Lung (tissue), 12 donors: ENCODE data around the gene SLC35F3. TPM values are rescaled to one million over a fixed set of nuclear protein-coding genes. Genes with fewer than 3 reads are reported as not detected.

Source experiments
- ATAC-seq: fragments of 200-7000 bp; cut with Tn5 transposase; one replicate; pipeline ENCODE4 v1.9.1; 2020; ENCODE audit warnings: moderate number of reproducible peaks; ENCODE audit not compliant: insufficient read depth, low FRiP score
- DNase-seq, 3 donors: peaks; one replicate each; pipeline ENCODE4 v3.0.0-alpha.2; 2013 to 2017
- H3K27ac ChIP-seq, 2 donors: one replicate each; pipeline ENCODE4 v1.5.1; 2013; ENCODE audit warnings: mild to moderate bottlenecking in 2 of 2, moderate library complexity in 2 of 2, control low read depth in 1 of 2, inconsistent platforms in 1 of 2, low read depth in 1 of 2, low read length in 1 of 2
- H3K27me3 ChIP-seq, 3 donors: one replicate each; pipeline ENCODE4 v1.5.1; 2013; ENCODE audit warnings: low read length in 2 of 3; ENCODE audit not compliant: control insufficient read depth in 3 of 3, insufficient read depth in 3 of 3
- H3K36me3 ChIP-seq, 4 donors: one replicate each; pipeline ENCODE4 v1.5.1; 2013; ENCODE audit warnings: low read length in 4 of 4, mild to moderate bottlenecking in 1 of 4, moderate library complexity in 1 of 4; ENCODE audit not compliant: control insufficient read depth in 4 of 4, insufficient read depth in 4 of 4
- H3K4me1 ChIP-seq, 5 donors: one replicate each; pipeline ENCODE4 v1.5.1; 2013; ENCODE audit warnings: low read length in 5 of 5, mild to moderate bottlenecking in 2 of 5, moderate library complexity in 1 of 5; ENCODE audit not compliant: control insufficient read depth in 5 of 5, insufficient read depth in 5 of 5
- H3K4me3 ChIP-seq: one replicate; pipeline ENCODE4 v1.5.1; 2013; ENCODE audit warnings: mild to moderate bottlenecking, control low read depth, moderate library complexity
- H3K9ac ChIP-seq, 2 donors: one replicate each; pipeline ENCODE4 v1.5.1; 2013; ENCODE audit warnings: low read length in 2 of 2, control low read depth in 1 of 2; ENCODE audit not compliant: insufficient read depth in 1 of 2
- H3K9me3 ChIP-seq, 4 donors: one replicate each; pipeline ENCODE4 v1.5.1; 2013; ENCODE audit warnings: low read length in 3 of 4, mild to moderate bottlenecking in 1 of 4, moderate library complexity in 1 of 4; ENCODE audit not compliant: control insufficient read depth in 4 of 4, insufficient read depth in 3 of 4
- CTCF ChIP-seq: IDR thresholded peaks from 2 replicates; pipeline ENCODE4 v1.5.1; 2012; ENCODE audit warnings: mild to moderate bottlenecking; ENCODE audit errors: control extremely low read depth, extremely low read depth
- WGBS, 2 donors: extraction: QIAGEN DNeasy Blood & Tissue Kit; methylation state at CpG; one replicate each; pipeline ENCODE4 v1.1.7; 2013; 5-methylcytosine and 5-hydroxymethylcytosine counted together
- polyA plus RNA-seq, 2 donors: library from polyadenylated mRNA; stranded (reverse); fragments of 200-250 nt; gene quantifications; one replicate each; pipeline ENCODE4 v1.2.1, GENCODE V29; 2013
- total RNA-seq, 2 donors: library from RNA; depleted of rRNA in 1 of 2; stranded (reverse); fragments of >200 nt in 1 of 2; gene quantifications; one replicate each; pipeline ENCODE4 v1.2.1, GENCODE V29; 2014 to 2021
- donor health status: control.
- donor health status: control.
- donor health status: Bipolar disorder and iron deficiency.
- donor health status: healthy.
- donor health status: DM: yes; HTN: yes; CAD: no.

The SLC35F3 gene
- total and polyA plus RNA-seq, 4 donors = 0.09 to 1.4 (median 0.48) TPM

- Histone ChIP-seq H3K4me3 (no peak overlapping the region), H3K4me1 (no peaks in the 10 kb centered on the region), H3K27ac (no peak overlapping the region), H3K9me3 (peaks cover 0 to 7% (median 4%) of the 10 kb centered on the region in 4 donors), H3K27me3 (no peaks in the 10 kb centered on the region), H3K36me3 (no peaks in the 10 kb centered on the region), H3K9ac (no peak overlapping the region)
- DNase-seq = no peak
- ATAC-seq = no peak
- 56 to 61% methylated on average over 2 of the region's 2 CpGs for WGBS, 2 donors
- TF ChIP-seq CTCF = no peak
These were observed 36.0 kb upstream of the SLC35F3 start for GRCh38 chr1:233868461-233868860.

GRCh38 chr1:233869680-233870079 is 34.8 kb upstream of the SLC35F3 start:
- no peak overlapping the region for H3K27ac ChIP-seq
- peaks cover 0 to 7% (median 4%) of the 10 kb centered on the region in 4 donors for H3K9me3 ChIP-seq
- H3K36me3 ChIP-seq = no peaks in the 10 kb centered on the region
- no peak for TF ChIP-seq CTCF
- no peaks in the 10 kb centered on the region for H3K4me1 ChIP-seq
- no peaks in the 10 kb centered on the region for H3K27me3 ChIP-seq
- no peak for ATAC-seq
- H3K4me3 ChIP-seq = no peak overlapping the region
- DNase-seq = no peak
- no peak overlapping the region for H3K9ac ChIP-seq

- TF ChIP-seq CTCF = no peak
- Histone ChIP-seq H3K36me3 (no peaks in the 10 kb centered on the region), H3K4me3 (no peak overlapping the region), H3K27me3 (no peaks in the 10 kb centered on the region), H3K9ac (no peak overlapping the region), H3K4me1 (no peaks in the 10 kb centered on the region), H3K27ac (no peak overlapping the region), H3K9me3 (peaks cover 0 to 2% (median 0%) of the 10 kb centered on the region in 4 donors)
- DNase-seq (no peak), ATAC-seq (no peak)
- WGBS, 2 donors = 87 to 96% methylated on average over 4 of the region's 4 CpGs
These were observed 30.8 kb upstream of the SLC35F3 start for GRCh38 chr1:233873666-233874065.

- H3K9ac ChIP-seq = no peak overlapping the region
- H3K9me3 ChIP-seq = peaks cover 0 to 4% (median 0%) of the 10 kb centered on the region in 4 donors
- no peak overlapping the region for H3K27ac ChIP-seq
- WGBS, 2 donors = 86 to 94% methylated on average over 3 of the region's 3 CpGs
- ATAC-seq (no peak), DNase-seq (no peak)
- no peaks in the 10 kb centered on the region for H3K27me3 ChIP-seq
- H3K4me3 ChIP-seq = no peak overlapping the region
- H3K36me3 ChIP-seq = no peaks in the 10 kb centered on the region
- H3K4me1 ChIP-seq = no peaks in the 10 kb centered on the region
- TF ChIP-seq CTCF = no peak
These were observed 24.6 kb upstream of the SLC35F3 start for GRCh38 chr1:233879841-233880240.
